RPMI7951 (cell line): ENCODE measurements around the gene ACSL6. TPM values are rescaled to one million over a fixed set of nuclear protein-coding genes. Genes with fewer than 3 reads are reported as not detected.
A peak's percentile ranks its signal among the peaks of the same experiment; 100 is the strongest.

Experiments used
- DNase-seq: peaks from one replicate; pipeline ENCODE4 v3.0.0-alpha.2; 2012; ENCODE audit warnings: low read depth
- total RNA-seq: library from RNA; depleted of rRNA; stranded (reverse); fragments of >200 nt; shearing (Covaris generic); gene quantifications from 2 replicates; pipeline ENCODE4 v1.2.3, GENCODE V29; 2014

The ACSL6 gene
- total RNA-seq, 1 experiment from 2014 or later = not detected

DNA sequence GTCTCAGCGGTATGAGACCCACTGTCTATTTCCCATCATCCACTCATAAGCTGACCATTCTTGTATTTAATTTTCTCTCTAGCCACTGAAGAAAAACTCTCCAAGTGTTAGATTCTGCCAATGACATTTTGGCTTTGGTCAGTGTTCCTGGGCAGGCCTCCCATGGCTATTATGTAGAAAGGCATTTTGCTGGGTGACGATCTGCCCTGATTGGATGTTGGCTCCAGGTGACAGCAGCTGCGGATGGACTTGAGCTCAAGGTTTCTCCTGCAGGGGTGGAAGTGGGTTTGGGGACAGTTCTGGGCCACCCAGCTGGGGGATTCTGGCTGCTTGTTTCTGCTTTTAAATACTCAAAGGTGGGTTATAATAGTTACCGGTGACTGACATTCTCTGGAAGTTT, 31.6 kb downstream of the ACSL6 start:
- no peak for DNase-seq

- DNase-seq = peak; percentile 13
Measured at GRCh38 chr5:131977212-131977604, 34.2 kb downstream of the ACSL6 start.

DNA sequence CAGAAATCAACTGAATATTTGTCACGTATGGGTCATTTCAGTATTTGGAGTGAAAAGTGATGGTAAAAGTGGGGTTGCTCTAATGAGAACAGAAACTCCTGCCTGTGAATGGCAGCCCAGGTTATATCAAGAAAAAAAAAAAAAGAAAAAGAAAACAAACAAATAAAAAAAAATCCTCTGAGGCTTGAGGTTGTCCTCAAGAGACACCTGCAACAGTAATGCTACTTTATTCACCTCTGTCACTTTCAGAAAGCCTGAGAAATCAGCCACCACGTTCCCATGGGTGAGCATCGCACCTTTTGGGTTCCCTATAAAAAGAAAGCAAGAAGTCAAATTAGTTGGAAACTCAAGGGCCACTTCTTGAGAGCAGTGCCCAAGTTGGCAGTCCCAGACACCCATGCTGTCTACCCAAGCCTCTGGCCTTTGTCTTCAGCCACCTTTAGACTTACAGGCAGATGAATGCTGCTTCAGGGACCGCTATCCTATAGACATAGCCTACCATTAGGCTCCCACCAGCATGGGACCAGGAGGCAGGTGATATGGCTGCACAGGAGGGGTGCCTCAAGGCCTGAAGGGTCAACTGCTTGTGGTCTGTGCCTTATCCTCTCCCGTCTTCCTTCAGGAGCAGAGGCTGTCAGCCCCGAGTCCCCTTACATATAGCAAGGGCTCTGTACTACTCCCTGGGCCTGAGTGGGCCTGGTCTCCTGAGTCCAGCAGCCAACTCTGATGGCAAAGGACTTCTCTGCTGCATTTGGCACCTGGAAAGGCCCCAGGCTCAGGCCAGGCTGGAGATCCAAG, 34.8 kb downstream of the ACSL6 start:
- no peak for DNase-seq

GRCh38 chr5:131974956-131975726, 36.3 kb downstream of the ACSL6 start:
- no peak for DNase-seq

DNA sequence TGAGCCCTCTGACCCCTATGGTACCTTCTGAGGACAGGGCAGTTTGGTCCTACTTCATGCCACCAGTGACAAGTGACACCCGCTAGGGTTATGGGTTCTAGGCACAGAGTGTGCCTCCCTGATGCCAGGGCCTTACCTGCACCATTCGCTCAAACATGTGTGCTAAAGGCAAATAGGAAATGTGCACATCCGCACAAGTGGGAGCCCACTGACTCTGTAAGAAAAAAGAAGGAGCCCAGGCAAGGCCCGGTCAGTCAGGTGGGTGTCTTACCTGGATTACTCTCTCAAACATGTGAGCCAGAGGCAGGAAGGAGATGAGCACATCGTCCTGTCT, 36.9 kb downstream of the ACSL6 start:
- DNase-seq = no peak

GRCh38 chr5:131974016-131974415, 37.4 kb downstream of the ACSL6 start:
- no peak for DNase-seq

DNA sequence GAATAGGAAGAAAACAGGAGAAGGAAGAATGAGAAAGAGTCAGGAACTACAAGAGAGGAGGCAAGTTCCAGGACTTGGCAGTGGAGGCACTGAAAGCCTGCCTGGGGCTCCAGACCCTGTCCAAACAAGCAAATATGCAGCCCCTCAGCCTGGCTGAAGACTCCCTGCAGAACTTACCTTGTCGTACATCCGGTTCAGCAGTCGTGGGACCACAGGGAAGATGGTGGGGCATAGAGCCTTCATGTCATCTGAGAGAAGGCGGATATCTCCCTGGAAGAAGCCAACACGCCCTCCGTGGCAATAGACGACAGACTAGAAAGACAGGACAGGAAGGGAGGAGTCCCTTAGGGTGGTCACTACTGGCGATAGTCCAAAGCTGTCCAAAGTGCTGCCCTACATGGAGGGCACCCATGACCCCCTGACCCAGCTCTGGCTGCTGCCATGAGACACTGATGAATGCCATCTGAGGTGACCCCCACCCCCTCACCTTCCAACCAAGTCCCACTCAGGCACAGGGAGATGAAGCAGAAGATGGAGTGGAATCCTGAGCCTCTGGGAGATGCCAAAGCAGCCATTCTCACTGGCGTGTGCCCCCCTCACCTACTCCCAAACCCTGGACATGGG, 38.3 kb downstream of the ACSL6 start:
- no peak for DNase-seq

DNA sequence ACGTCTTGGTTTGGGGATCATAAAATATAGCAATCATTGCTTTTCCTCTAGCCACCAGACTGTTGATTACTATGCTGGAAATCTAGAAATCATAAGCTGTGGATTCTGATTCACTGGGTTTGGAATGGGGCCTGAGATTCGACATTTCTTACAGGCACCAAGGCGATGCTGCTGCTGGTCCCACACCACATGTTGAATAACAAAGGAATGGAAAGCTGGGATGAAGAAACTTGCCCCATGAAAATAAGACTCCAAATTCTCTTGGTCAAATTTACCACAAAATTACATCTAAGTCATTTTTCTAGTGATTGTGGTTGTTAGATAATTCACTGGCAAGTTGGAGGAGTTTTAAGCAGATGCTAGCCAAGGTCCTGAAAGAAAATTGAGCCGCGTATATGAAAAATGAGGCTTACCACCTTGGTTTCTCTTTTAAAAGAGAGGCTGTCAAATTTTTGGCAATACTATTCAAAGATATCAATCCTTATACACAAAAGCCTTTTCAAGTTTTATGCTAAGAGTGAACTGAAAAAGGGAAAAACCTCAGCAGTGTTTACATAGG, 43.0 kb downstream of the ACSL6 start:
- DNase-seq = no peak

DNA sequence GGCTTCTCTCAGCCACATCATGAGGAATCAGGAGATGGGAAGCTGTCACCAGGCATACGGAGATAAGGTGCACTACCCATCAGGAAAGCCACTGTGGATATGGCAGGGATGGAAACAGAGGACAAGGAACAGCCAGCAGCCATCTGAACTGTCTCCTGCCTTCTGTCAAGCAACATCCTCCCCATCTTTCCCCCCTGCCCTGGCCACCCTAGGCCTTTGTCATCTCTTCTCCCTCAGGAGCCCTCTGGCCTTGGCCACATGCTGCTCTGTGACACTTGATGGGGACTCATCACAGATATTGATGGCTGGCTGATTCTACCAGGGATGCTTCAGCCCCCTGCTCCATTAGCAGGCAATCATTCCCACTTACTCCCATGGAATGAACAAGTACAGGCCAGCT, 44.9 kb downstream of the ACSL6 start:
- no peak for DNase-seq

DNA sequence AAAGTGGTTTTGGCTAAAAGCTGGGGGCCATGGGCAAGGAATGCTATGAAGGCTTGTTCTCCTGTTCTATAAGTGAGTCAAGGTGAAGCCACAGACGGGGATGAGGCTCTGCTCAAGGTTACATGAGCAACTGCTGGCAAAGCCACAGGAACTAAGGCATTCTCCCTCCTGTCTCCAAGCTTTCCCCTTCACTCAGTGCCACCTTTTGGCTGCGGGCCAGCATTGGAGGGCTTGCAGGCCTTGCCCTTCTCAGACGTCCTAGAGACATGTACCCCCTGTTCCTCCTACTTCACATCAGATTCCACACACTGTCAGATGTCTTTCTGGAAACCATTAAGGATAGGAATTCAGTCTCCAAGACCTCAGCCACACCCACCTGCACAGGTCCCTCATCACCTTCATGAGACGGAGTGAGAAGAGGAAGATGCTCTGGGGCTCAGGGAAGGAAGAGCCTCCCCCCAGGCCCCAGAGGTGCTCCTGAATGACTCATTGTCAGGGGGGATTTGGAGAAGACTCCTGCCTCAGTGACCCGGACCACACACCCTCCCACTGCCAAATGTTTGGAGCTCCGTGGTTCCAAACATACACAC, 45.5 kb downstream of the ACSL6 start:
- no peak for DNase-seq

- no peak for DNase-seq
Measured at GRCh38 chr5:131959906-131960305, 51.6 kb downstream of the ACSL6 start.

GRCh38 chr5:131959136-131959535, 52.3 kb downstream of the ACSL6 start:
- no peak for DNase-seq

GRCh38 chr5:131957721-131958441, 53.6 kb downstream of the ACSL6 start:
- DNase-seq = no peak

GRCh38 chr5:131953969-131954368, 57.5 kb downstream of the ACSL6 start:
- no peak for DNase-seq

DNA sequence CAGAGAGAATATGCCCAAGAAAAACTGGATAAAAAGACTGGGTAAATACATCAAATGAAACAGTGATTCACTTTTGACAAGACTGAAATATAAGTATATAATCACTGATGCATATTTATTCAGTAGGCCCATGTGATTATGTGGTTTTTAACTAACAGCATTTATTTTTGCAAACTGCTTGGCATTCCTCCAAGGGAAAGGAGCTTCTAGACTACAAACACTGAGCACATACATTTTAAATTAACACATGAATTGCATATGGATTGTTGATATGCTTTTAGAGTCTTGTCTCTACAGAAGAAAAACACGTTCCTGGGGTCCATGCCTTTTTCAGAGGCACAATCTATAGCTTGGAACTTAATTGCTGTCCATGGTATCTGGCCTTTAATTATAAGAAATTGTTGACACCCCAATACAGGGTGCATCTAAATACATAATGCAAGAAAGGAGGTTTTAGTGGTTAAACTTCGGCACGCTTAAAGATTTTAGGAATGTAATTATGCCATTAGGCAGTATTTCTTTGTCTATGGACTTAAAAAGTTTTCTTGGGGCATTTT, 59.1 kb downstream of the ACSL6 start:
- DNase-seq = no peak

GRCh38 chr5:131950706-131951105, 60.8 kb downstream of the ACSL6 start:
- no peak for DNase-seq

DNA sequence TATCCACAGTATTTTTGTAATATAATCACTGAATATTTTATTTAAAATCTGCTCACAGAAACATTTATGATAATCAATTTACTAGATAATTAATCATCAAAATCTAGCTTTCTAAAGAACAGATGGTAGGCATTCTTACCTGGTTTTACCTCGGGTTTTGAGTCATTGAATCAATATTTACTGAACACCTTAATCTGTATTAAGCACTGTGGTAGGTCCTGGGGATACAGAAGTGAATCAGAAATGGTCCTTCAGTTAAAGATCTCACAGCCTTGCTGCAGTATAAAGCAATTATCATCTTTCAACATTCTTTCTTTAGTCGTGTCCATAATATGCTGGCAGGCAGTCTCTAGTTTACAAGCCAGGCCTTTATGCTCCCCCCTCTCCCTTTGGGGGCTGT, 64.0 kb downstream of the ACSL6 start:
- DNase-seq = no peak

- DNase-seq = no peak
Measured at GRCh38 chr5:131945551-131946168, 65.8 kb downstream of the ACSL6 start, which contains the start of gene MEIKIN. MEIKIN (minus strand) TSS chr5:131945663; CDS start chr5:131945505, 158 bp downstream.

DNA sequence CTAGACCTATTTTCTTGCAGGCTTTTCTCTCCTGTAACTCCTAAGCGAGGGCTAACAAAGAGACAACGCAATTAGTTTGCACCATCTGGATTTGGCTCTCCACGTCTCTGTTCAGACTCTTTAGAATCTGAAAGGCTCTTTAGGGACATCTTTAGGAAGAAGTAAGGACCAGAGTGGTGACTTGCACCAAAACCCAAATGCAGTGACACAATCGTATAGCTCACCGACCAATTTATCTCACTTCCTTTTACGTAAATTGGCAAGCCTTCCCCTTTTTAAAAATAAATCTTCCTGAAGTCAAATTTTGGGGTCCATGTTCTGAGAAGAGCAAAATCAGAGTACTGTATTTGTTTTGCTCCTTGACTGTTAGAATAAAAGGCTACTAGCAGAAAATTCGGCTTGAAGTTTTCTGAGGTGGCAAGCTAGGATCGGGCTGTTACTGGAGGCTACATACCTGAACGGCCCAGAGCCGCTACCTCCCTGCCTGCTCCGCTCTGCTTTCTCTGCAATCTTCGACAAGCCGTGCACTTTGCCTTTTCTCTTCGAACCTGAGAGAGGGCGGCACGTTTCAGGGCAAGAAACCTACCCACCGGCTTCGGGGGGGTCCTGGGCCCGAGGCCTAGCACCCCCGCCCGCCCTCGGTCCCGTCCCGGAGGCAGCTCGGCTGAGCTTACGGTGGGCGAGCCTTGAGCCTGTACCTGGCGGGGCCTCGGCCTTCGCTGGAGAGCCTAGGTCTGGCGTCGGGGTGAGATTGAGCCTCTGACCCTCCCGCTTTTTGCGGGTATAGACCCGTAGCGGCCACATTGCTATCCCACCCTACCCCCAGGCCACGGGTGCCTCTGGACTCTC, 66.5 kb downstream of the ACSL6 start:
- no peak for DNase-seq

DNA sequence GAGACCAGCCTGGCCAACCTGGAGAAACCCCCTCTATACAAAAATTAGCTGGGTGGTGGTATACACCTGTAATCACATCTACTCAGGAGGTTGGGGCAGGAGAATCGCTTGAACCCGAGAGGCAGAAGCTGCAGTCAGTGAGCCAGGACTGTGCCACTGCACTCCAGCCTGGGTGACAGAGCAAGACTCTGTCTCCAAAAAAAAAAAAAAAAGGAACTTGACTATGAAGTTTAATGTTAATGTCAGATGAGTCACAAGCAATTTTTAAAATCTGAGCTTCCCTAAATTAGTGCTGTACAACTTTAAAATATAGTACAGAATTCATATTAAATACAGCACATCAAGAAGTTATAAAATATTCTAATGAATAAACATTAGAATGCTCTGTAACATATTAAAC, 67.5 kb downstream of the ACSL6 start:
- no peak for DNase-seq
